Gastroesophageal sphincter (tissue), 3 donors: ENCODE measurements around the gene RAB25.

Experiments
- CTCF ChIP-seq, 4 experiments: fragments of 200-600 bp in 2 of 4; fragments of 450-650 bp in 2 of 4; sonication (generic) in 1 of 4; IDR thresholded peaks; one replicate each; pipeline ENCODE4 v1.5.1; 2017 to 2019; ENCODE audit warnings: antibody characterized with exemption in 4 of 4, mild to moderate bottlenecking in 2 of 4, moderate library complexity in 2 of 4
- EP300 ChIP-seq: sonication (generic); formaldehyde crosslinking; IDR thresholded peaks from one replicate; pipeline ENCODE4 v1.6.1; 2017; ENCODE audit warnings: antibody characterized with exemption, mild to moderate bottlenecking
- POLR2A ChIP-seq, 2 donors: fragments of 450-650 bp; IDR thresholded peaks; one replicate each; pipeline ENCODE4 v1.6.1; 2017; ENCODE audit warnings: antibody characterized with exemption in 2 of 2, mild to moderate bottlenecking in 2 of 2, moderate library complexity in 1 of 2
- POLR2AphosphoS5 ChIP-seq: sonication (generic); formaldehyde crosslinking; IDR thresholded peaks from one replicate; pipeline ENCODE4 v1.6.1; 2017; ENCODE audit warnings: antibody characterized with exemption

GRCh38 chr1:156056326-156056849, 4.6 kb upstream of the RAB25 start:
- TF ChIP-seq POLR2AphosphoS5, result no peak
- no peak for TF ChIP-seq POLR2A (IDR thresholded peaks at IDR 0.05)
- no peak for TF ChIP-seq CTCF (IDR thresholded peaks at IDR 0.05)
- TF ChIP-seq EP300, result no peak
